Measurements from ENCODE around the gene MSLN. TPM values are rescaled to one million over a fixed set of nuclear protein-coding genes. Genes with fewer than 3 reads are reported as not detected.

The MSLN gene
- total and polyA plus RNA-seq, 5 experiments from 2014 or later: not detected

DNA sequence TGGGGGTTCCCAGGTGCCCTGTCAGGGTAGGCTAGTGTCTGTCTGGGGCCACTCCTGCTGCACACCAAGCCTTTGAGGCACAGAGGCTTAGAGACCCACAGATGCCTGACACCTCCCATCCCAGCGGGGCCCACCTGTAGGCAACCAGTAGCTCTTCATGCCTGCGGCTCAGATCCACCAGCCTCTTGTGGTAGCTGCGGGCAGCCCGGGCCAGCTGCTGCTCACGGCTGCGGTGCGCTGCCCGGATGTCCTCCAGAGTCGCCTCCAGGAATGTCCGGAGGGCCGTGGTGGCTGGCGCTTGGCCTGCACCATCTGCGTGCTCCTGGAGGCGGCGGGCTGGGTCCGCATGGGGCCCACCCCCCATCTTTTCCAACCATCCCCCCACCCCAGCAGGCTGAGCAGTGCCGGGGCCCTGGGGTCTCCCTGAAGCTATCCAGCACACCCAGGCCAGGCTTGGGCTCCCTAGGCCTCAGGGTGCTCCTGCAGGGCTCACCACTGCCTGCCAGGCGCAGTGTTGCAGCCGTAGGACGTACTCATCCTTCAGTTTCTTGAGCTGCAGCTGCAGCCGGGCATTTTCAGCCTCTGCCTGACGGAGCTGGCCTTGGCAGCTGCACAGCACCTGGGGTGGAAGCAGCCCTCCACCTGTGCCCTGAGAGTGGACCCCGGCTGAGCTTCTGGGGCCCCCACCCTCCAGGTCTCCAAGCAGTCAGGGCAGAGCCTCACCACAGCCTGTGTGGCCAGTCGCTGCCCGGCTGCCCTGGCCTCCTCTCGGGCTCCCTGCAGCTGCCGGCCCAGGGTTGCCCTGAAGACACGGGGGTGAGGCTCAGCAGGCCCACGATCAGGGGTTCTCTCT lies 36.1 kb upstream of the MSLN start:
- no peak overlapping the region for H3K4me3 Mint-ChIP-seq
- H3K4me1 Mint-ChIP-seq: peaks cover 17 to 36% (median 26%) of the 10 kb centered on the region in 4 donors
- POLR2A ChIA-PET: interaction anchor here (0.9 to 23.0 kb wide), 7 partner anchors 8 to 88 kb away, joined by 3 to 411 read pairs (median 5); partner anchors contain the start of genes ANTKMT, CCDC78, CIAO3 and HAGHL
- H3K9me3 Mint-ChIP-seq: no peaks in the 10 kb centered on the region
- ATAC-seq (no peak), DNase-seq (no peak)
- H3K27me3 Mint-ChIP-seq: no peaks in the 10 kb centered on the region
- peak overlapping the region in 4 of 10 donors; percentile 34 to 79 (median 57) for H3K27ac Mint-ChIP-seq
- no peaks in the 10 kb centered on the region for H3K36me3 Mint-ChIP-seq

DNA sequence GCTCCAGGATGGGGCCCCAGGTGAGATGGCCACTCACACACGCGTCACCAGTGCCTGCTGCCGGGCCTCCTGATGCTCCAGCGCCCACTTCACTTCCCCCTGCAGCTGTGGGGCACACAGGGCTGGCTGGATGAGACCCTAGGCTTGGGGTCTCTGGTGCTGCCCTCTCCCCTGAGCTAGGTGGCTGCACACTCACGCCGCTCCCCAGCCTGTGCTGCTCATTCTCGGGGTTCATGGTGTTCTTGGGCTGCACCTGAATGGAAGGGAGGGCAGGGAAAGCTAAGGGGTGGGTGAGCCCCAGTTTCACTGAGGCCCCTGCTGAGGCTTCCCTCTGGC lies 35.5 kb upstream of the MSLN start:
- DNase-seq: no peak
- H3K27ac Mint-ChIP-seq: peak overlapping the region in 6 of 10 donors; percentile 22 to 79 (median 38)
- no peak for ATAC-seq

DNA sequence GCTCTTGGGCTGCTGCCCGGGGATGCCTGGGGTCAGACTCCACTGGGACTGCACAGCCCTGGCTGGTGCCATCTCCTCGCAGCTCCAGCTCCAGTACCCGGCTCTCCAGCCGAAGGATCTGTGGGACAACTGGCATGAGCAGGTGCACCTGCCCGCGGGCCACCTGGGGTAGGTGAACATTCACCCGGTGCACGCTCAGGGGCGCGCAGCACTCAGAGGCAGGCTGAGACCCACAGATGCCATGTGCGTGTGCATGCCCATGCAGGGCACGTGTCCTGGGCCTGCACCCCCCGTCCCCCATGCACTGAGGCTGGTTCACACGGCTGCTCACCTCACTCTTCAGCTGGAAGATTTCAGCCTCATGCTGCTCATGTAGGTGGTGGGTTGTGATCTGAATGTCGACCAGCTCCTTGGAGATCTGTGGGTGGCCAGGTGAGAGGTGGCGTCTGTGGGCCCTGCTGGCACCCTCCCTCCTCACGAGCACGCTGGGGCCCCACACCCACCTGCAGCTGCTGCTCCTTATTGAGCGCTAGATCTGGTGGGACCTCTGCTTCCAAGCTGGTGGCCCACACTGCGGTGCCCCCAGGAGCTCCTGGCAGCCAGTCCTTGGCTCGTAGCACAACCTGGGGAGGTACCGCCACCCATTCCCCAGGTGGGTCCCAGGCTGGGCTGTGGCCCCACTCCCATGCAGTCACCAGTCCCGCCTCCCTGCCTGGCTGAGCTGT lies 34.9 kb upstream of the MSLN start:
- Mint-ChIP-seq H3K36me3 (no peaks in the 10 kb centered on the region), H3K4me3 (peak overlapping the region in 7 of 10 donors; percentile 3 to 66 (median 52)), H3K9me3 (no peaks in the 10 kb centered on the region), H3K27me3 (no peaks in the 10 kb centered on the region), H3K4me1 (peaks cover 14 to 25% (median 17%) of the 10 kb centered on the region in 4 donors), H3K27ac (peak overlapping the region in 7 of 10 donors; percentile 4 to 79 (median 52))
- DNase-seq: no peak
- POLR2A ChIA-PET: interaction anchor here (1.2 to 23.0 kb wide), 6 partner anchors 9 to 46 kb away, joined by 3 to 411 read pairs (median 28); partner anchors contain the start of genes ANTKMT, CCDC78, CIAO3 and HAGHL
- no peak for ATAC-seq

More for the DNA sequence above, 35.5 kb upstream of the MSLN start:
- Mint-ChIP-seq H3K4me1 (peaks cover 17 to 30% (median 21%) of the 10 kb centered on the region in 4 donors), H3K9me3 (no peaks in the 10 kb centered on the region), H3K27me3 (no peaks in the 10 kb centered on the region), H3K36me3 (no peaks in the 10 kb centered on the region), H3K4me3 (peak overlapping the region in 2 of 10 donors; percentile 30 to 34)
- POLR2A ChIA-PET: interaction anchor here (1.2 to 23.0 kb wide), 6 partner anchors 8 to 45 kb away, joined by 3 to 411 read pairs (median 28); partner anchors contain the start of genes ANTKMT, CCDC78, CIAO3 and HAGHL

GRCh38 chr16:726188-726437 lies 34.4 kb upstream of the MSLN start:
- Mint-ChIP-seq H3K9me3 (no peaks in the 10 kb centered on the region), H3K27me3 (no peaks in the 10 kb centered on the region), H3K27ac (peak overlapping the region in 3 of 10 donors; percentile 43 to 79 (median 78)), H3K4me1 (peaks cover 14 to 25% (median 17%) of the 10 kb centered on the region in 4 donors), H3K4me3 (peak overlapping the region in 9 of 10 donors; percentile 29 to 82 (median 76)), H3K36me3 (no peaks in the 10 kb centered on the region)
- ATAC-seq (no peak), DNase-seq (no peak)
- POLR2A ChIA-PET: interaction anchor here (1.2 to 23.0 kb wide), 6 partner anchors 9 to 46 kb away, joined by 3 to 411 read pairs (median 28); partner anchors contain the start of genes ANTKMT, CCDC78, CIAO3 and HAGHL

DNA sequence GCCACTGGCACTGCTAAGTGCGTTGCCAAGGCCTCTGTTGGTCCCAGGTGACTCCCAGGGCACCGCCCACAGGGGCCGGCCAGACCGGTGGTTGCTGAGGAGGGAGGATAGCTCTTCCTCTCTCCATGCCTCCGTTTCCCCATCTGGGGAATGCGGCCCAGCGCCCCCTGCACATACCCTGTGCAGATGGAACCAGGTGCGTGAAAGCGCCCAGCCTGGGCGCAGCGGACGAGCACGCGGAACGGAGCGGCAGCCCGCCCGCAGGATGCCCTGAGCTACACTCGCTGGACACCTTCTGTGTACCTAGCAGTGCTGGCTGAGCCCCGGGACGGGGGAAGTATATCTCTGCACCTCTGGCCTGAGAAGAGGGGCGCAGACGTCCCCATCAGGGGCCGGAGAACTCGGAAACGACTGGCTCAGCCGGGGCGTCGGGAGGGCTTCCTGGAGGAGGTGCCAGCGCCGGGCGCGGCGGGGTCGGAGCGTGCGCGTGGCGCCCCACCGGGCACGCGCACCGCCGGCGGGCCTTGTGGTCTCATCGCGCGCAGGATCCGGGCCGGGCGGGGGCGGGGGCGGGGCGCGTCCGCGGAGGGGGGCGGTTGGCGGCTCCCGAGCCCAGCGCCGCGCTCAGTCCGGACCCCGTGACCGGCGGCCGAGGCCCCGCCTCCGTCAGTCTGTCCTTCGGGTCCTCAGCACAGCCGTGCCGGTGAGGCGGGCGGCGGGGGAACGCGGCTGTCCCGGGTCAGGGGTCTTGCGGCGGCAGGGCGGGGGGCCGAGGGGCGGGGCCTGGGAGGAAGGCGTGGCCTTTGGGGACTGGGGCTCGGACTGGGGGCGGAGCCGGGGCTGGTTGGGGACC lies 33.9 kb upstream of the MSLN start, which contains the start of the genes CCDC78 and HAGHL:
TSS of gene CCDC78 (minus strand) at position 6 of the 853 bp plus-strand sequence. CDS start 76 bp downstream, outside the sequence.
TSS of gene HAGHL (plus strand) at position 669 of the 853 bp plus-strand sequence. CDS start 404 bp downstream, outside the sequence.
- Mint-ChIP-seq H3K4me3 (peak within 1 kb of the TSS; percentile 66 to 82 (median 76)), H3K36me3 (no peaks in the 10 kb centered on the region), H3K9me3 (no peaks in the 10 kb centered on the region), H3K4me1 (peaks cover 14 to 25% (median 17%) of the 10 kb centered on the region in 4 donors), H3K27ac (peak within 1 kb of the TSS in 7 of 10 donors; percentile 35 to 79 (median 76)), H3K27me3 (no peaks in the 10 kb centered on the region)
- ATAC-seq: peak; percentile 20 to 39
- POLR2A ChIA-PET: interaction anchor here (1.0 to 23.0 kb wide), 8 partner anchors 8 to 90 kb away, joined by 3 to 411 read pairs (median 6); partner anchors contain the start of genes ANTKMT, CCDC78, CIAO3 and HAGHL
- peak in 9 of 10 donors; percentile 49 to 80 (median 65) for DNase-seq

DNA sequence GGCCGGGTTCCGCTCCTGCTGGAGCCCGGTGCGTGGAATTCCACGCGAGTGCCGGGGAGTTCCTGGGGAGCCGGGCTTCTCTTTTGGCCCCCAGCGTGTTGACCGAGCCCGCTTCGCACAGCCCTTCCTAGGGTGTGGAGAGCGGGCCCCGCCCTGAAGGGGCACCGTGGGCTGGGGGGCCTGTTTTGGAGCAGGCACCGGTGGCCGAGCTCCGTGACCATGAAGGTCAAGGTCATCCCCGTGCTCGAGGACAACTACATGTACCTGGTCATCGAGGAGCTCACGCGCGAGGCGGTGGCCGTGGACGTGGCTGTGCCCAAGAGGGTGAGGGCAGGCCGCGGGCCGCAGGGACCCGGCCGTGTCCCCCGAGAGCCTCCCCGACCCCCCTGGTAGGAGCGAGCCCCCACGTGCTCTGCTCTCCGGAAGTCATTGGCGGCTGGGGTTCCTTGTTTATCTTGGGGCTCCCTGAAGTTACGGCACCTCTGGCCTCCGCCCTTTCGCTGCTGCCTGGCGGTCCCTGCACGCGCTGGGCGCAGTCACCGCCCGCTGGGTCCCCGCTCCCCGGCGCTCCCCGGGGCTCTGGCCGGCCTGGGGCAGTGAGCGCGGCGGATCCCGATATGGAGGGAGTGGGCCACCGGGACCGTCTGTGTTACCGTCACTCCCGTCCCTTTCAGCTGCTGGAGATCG lies 33.1 kb upstream of the MSLN start:
- H3K36me3 Mint-ChIP-seq: peaks cover 0 to 2% (median 0%) of the 10 kb centered on the region in 3 donors
- peak in 2 of 10 donors; percentile 52 to 66 for DNase-seq
- peaks cover 9 to 19% (median 14%) of the 10 kb centered on the region in 4 donors for H3K4me1 Mint-ChIP-seq
- peak overlapping the region; percentile 18 to 79 (median 61) for H3K4me3 Mint-ChIP-seq
- peak overlapping the region in 2 of 10 donors; percentile 11 to 62 for H3K27ac Mint-ChIP-seq
- H3K27me3 Mint-ChIP-seq: no peaks in the 10 kb centered on the region
- no peaks in the 10 kb centered on the region for H3K9me3 Mint-ChIP-seq
- ATAC-seq: peak; percentile 21 to 38
- POLR2A ChIA-PET: interaction anchor here (1.0 to 23.0 kb wide), 8 partner anchors 7 to 91 kb away, joined by 3 to 411 read pairs (median 10); partner anchors contain the start of genes ANTKMT, CCDC78, CIAO3 and HAGHL

DNA sequence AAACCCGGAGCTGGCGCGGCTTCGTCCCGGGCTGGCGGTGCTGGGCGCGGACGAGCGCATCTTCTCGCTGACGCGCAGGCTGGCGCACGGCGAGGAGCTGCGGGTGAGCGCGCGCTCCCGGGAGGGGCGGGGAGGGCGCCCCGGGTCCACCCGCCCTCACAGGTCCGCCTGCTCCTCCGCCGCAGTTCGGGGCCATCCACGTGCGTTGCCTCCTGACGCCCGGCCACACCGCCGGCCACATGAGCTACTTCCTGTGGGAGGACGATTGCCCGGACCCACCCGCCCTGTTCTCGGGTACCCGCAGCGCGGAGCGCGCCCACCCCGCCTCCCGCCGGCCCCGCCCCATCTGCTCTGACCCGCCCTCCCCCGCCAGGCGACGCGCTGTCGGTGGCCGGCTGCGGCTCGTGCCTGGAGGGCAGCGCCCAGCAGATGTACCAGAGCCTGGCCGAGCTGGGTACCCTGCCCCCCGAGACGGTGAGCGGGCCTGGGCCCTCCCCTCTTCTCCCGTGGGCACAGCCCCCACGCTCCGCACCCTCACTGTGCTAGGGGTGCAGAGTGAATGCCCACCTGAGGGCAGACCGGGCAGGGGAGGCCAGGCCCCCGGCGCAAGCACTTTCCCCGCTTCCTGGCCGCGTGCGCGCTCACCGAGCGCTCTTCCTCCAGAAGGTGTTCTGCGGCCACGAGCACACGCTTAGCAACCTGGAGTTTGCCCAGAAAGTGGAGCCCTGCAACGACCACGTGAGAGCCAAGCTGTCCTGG lies 32.2 kb upstream of the MSLN start:
- Mint-ChIP-seq H3K27ac (no peak overlapping the region), H3K4me1 (peaks cover 5 to 11% (median 7%) of the 10 kb centered on the region in 4 donors), H3K27me3 (no peaks in the 10 kb centered on the region), H3K36me3 (peaks cover 0 to 6% (median 0%) of the 10 kb centered on the region in 3 donors), H3K4me3 (peak overlapping the region in 9 of 10 donors; percentile 25 to 73 (median 50)), H3K9me3 (no peaks in the 10 kb centered on the region)
- ATAC-seq (peak; percentile 59 to 75), DNase-seq (peak; percentile 48 to 73 (median 65))
- POLR2A ChIA-PET: interaction anchor here (0.6 to 23.0 kb wide), 7 partner anchors 12 to 85 kb away, joined by 3 to 411 read pairs (median 7); partner anchors contain the start of genes ANTKMT, CCDC78, CIAO3 and HAGHL

DNA sequence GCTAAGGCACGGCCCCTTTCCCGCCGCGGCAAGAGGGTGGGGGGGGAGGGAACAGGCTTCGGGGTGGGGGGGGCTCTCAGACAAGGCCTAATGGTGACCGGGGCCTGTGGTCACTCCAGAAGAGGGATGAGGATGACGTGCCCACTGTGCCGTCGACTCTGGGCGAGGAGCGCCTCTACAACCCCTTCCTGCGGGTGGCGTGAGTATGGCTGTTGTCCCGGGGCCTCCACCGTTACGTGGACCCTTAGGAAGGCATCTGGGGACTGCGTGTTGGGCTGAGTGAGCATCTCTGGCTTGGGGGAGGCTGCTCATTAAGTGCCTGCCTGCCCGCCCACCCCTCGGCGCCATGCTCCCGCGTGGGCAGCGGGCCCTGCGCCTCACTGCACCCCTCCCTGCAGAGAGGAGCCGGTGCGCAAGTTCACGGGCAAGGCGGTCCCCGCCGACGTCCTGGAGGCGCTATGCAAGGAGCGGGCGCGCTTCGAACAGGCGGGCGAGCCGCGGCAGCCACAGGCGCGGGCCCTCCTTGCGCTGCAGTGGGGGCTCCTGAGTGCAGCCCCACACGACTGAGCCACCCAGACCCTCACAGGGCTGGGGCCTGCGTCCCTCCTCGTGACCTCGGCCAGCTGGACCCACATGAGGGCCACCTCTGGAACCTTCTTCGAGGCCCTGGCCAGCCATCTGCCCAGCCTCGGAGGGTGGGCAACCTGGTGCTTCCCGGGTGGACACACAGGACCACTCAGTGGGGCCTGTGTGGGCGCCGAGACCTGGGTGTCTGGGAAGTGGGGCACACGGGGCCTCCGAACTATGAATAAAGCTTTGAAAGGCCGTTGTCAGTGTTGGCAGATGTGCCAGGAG lies 31.4 kb upstream of the MSLN start:
- peaks cover 3 to 6% (median 4%) of the 10 kb centered on the region in 4 donors for H3K4me1 Mint-ChIP-seq
- peak overlapping the region in 2 of 10 donors; percentile 71 to 75 for H3K27ac Mint-ChIP-seq
- POLR2A ChIA-PET: interaction anchor here (0.6 to 23.0 kb wide), 6 partner anchors 11 to 59 kb away, joined by 3 to 411 read pairs (median 12); partner anchors contain the start of genes ANTKMT, CCDC78, CIAO3 and HAGHL
- H3K9me3 Mint-ChIP-seq: no peaks in the 10 kb centered on the region
- no peaks in the 10 kb centered on the region for H3K27me3 Mint-ChIP-seq
- peak overlapping the region in 5 of 10 donors; percentile 48 to 67 (median 60) for H3K4me3 Mint-ChIP-seq
- ATAC-seq (no peak), DNase-seq (peak in 1 of 10 donors; percentile 62)
- peaks cover 0 to 7% (median 0%) of the 10 kb centered on the region in 3 donors for H3K36me3 Mint-ChIP-seq

DNA sequence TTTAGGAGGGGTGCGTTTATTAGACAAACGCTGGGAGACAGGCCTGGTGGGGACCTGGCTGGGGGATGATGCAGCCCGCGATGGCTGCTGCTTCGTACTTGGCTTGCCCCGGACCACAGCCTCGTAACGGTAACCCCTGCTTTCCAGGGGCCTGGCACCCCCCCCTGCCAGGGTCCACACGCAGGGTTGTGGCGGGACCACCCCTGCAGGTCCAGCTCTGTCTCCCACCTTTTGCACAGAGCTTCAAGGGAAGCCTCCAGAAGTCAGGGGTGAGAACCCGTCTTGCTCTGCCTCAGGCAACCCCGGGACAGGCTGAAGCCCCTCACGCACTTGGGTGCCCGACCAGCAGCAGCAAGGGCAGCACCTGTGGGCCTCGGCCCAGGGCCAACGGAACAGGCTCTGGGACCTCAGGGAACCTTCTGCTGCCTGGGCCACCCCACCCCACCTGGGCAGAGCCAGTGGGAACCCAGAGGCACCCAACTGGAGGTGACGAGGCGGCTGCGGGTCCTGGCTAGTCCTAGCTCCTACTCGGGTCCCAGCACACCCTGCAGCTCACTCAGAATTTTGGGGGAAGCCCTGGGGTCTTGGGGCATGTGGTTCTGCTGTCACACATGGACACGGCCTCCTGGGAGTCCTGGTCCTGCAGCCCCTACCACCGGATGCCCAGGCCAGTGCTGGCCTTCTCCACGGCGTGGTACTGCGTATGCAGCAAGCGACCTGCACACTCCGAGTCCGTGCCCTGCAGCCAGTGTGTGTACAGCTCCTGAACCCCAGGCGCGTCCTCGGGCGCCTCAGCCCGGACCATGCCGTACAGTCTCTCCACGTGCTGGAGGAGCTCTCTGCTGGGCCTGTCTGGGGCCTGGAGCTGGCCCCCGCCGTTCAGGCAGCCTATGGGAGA lies 30.5 kb upstream of the MSLN start:
- Mint-ChIP-seq H3K27ac (peak overlapping the region in 1 of 10 donors; percentile 75), H3K4me3 (peak overlapping the region in 3 of 10 donors; percentile 19 to 45 (median 27)), H3K4me1 (peaks cover 3 to 5% (median 4%) of the 10 kb centered on the region in 4 donors), H3K9me3 (no peaks in the 10 kb centered on the region), H3K27me3 (no peaks in the 10 kb centered on the region), H3K36me3 (peaks cover 0 to 13% (median 0%) of the 10 kb centered on the region in 3 donors)
- POLR2A ChIA-PET: interaction anchor here (0.6 to 23.0 kb wide), 7 partner anchors 11 to 58 kb away, joined by 3 to 411 read pairs (median 4); partner anchors contain the start of genes ANTKMT, CCDC78, CIAO3 and HAGHL
- DNase-seq: no peak
- no peak for ATAC-seq

Data from naive thymus-derived CD8-positive, alpha-beta T cell (primary cell).